Uterus (tissue), 2 donors: Measurements from ENCODE around the gene ANGPTL4.

Source experiments
- CTCF ChIP-seq, 4 experiments: fragments of 200-600 bp in 2 of 4; fragments of 450-650 bp in 2 of 4; sonication (generic) in 2 of 4; IDR thresholded peaks; one replicate each; pipeline ENCODE4 v1.5.1; 2016 to 2019; ENCODE audit warnings: antibody characterized with exemption in 4 of 4, mild to moderate bottlenecking in 2 of 4, moderate library complexity in 1 of 4
- POLR2A ChIP-seq, 2 donors: fragments of 450-650 bp; IDR thresholded peaks; one replicate each; pipeline ENCODE4 v1.6.1; 2016; ENCODE audit warnings: antibody characterized with exemption in 2 of 2, mild to moderate bottlenecking in 1 of 2, moderate library complexity in 1 of 2

GRCh38 chr19:8334458-8335342 is 29.3 kb upstream of the ANGPTL4 start:
- TF ChIP-seq CTCF (IDR thresholded peaks at IDR 0.05) (no peak), POLR2A (IDR thresholded peaks at IDR 0.05) (no peak)
